Stimulated activated naive B cell treated with anti-CD40 and anti-IgM and Interleukin-4, amounts not matched to agents 10 μg/mL and 1 μg/mL and 100 μg/mL, for 72 hours (primary cell): ENCODE results near the gene GIMAP7.
"Not testable (repeated sequence)": the region's sequence is repeated elsewhere in the genome, so short reads cannot be mapped to it uniquely, and the experiment has no call there.

ENCODE experiments used
- ATAC-seq, 2 donors: fragments of 150-1000 bp; cut with Tn5 transposase; replicated peaks; 2 replicates each; pipeline ENCODE4 v1.10.0; 2021; ENCODE audit warnings: moderate library complexity in 1 of 2
- DNase-seq: peaks from one replicate; pipeline ENCODE4 v3.0.0; 2021
- H3K27ac Mint-ChIP-seq: one replicate; pipeline ENCODE4 v1.8.0; 2022; ENCODE audit warnings: mild to moderate bottlenecking, mixed read lengths
- H3K27me3 Mint-ChIP-seq, 2 donors: one replicate each; pipeline ENCODE4 v1.8.0; 2022; ENCODE audit warnings: mixed read lengths in 2 of 2
- H3K36me3 Mint-ChIP-seq, 2 donors: one replicate each; pipeline ENCODE4 v1.8.0; 2022; ENCODE audit warnings: mixed read lengths in 2 of 2, mild to moderate bottlenecking in 1 of 2
- H3K4me1 Mint-ChIP-seq, 2 donors: one replicate each; pipeline ENCODE4 v1.8.0; 2022; ENCODE audit warnings: mixed read lengths in 2 of 2, mild to moderate bottlenecking in 1 of 2
- H3K4me3 Mint-ChIP-seq, 2 donors: one replicate each; pipeline ENCODE4 v1.8.0; 2022; ENCODE audit warnings: mild to moderate bottlenecking in 2 of 2, mixed read lengths in 2 of 2, moderate library complexity in 1 of 2
- H3K9me3 Mint-ChIP-seq, 2 donors: one replicate each; pipeline ENCODE4 v1.8.0; 2022; ENCODE audit warnings: mixed read lengths in 2 of 2, mild to moderate bottlenecking in 1 of 2

Gene GIMAP7

DNA sequence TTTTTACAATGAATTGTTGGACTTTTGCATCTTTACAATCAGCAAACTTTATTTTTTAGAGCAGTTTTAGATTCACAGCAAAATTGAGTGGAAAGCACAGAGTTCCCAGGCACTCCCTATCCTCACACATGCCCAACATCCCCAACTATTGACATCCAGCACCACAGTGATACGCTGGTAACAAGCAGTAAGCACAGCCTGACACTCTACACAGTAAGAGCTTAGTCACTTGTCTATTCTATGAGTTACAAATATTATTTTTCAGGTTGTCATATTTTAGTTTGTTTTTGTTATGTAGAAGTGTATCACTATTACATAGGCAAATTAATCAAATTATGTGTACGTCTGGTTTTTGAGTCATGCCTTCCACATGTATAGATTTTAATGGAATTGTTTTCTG is 27.0 kb upstream of the GIMAP7 start:
- Mint-ChIP-seq H3K36me3 (no peaks in the 10 kb centered on the region), H3K4me3 (no peak overlapping the region), H3K27ac (no peak overlapping the region), H3K4me1 (peaks cover 14 to 18% of the 10 kb centered on the region in 2 donors), H3K9me3 (peaks cover 0 to 2% of the 10 kb centered on the region in 2 donors), H3K27me3 (peaks cover 4 to 5% of the 10 kb centered on the region in 2 donors)
- ATAC-seq (no peak), DNase-seq (no peak)

DNA sequence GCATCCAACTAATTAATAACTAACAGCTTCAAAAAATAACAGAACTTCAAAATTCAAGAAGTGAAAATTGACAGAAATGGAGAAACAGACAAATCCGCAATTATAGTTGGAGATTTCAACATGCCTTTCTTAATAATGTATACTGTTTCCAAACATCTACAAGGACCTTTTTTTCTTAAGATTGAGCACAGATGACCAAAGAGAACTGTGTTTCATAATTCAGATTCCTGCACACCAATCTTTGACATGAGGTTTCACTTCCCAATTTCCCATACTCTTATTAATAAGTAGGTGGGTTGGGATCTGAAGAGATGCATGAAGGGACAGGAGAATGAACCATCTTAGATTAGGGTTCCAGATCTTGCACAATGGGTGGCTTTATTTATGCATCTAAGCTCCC is 24.9 kb upstream of the GIMAP7 start:
- no peaks in the 10 kb centered on the region for H3K27me3 Mint-ChIP-seq
- H3K36me3 Mint-ChIP-seq: no peaks in the 10 kb centered on the region
- H3K27ac Mint-ChIP-seq: no peak overlapping the region
- peaks cover 0 to 2% of the 10 kb centered on the region in 2 donors for H3K9me3 Mint-ChIP-seq
- ATAC-seq: no peak
- H3K4me3 Mint-ChIP-seq: no peak overlapping the region
- no peaks in the 10 kb centered on the region for H3K4me1 Mint-ChIP-seq
- DNase-seq: no peak

DNA sequence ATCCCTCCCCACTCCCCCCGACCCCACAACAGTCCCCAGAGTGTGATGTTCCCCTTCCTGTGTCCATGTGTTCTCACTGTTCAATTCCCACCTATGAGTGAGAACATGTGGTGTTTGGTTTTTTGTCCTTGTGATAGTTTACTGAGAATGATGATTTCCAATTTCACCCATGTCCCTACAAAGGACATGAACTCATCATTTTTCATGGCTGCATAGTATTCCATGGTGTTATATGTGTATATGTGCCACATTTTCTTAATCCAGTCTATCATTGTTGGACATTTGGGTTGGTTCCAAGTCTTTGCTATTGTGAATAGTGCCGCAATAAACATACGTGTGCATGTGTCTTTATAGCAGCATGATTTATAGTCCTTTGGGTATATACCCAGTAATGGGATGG is 21.2 kb upstream of the GIMAP7 start:
- not testable (repeated sequence) for H3K4me3 Mint-ChIP-seq, H3K36me3 Mint-ChIP-seq, ATAC-seq, H3K4me1 Mint-ChIP-seq, H3K27me3 Mint-ChIP-seq, H3K9me3 Mint-ChIP-seq, DNase-seq, H3K27ac Mint-ChIP-seq

DNA sequence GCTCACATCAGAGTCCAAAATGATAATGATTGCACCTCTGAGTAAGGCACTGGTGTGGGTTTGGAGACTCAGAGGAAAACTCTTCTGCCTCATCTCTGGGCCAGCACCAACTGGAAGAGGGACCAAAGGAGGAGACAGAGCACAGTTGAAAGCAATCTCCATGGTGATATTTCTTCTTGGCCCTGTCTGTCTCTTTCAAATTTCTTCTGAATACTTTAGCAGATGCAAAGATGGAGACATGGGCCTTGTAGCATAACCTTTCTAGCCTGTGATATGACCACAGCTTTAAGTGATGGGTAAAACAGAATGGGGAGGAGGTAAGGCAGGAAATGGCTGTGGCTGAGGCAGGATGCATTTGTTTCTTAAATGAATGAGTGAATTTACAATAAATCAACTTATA is 12.2 kb upstream of the GIMAP7 start:
- DNase-seq (no peak), ATAC-seq (no peak)
- Mint-ChIP-seq H3K36me3 (no peaks in the 10 kb centered on the region), H3K4me3 (no peak overlapping the region), H3K27me3 (peaks cover 4 to 8% of the 10 kb centered on the region in 2 donors), H3K9me3 (peaks cover 0 to 12% of the 10 kb centered on the region in 2 donors), H3K4me1 (no peaks in the 10 kb centered on the region), H3K27ac (no peak overlapping the region)

DNA sequence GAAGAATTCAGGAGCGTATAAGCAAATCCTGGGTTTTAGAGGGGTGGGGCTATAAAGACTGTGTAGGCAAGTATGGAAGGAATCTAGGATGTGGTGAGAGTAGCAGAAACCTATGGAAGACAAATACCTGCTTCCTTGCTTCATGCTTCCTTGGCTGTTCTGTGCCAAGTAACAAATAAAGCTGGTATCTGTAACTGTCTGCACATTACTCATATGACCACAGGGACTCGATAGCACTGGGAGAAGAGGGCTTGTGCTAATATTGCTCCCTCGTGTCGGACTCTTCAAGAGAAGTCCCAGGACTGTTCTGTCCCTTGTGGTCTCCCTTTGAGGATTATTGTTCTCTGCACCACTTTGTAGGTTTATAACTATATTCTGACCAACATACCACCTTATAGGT is 11.5 kb upstream of the GIMAP7 start:
- H3K36me3 Mint-ChIP-seq: no peaks in the 10 kb centered on the region
- H3K4me3 Mint-ChIP-seq: no peak overlapping the region
- no peaks in the 10 kb centered on the region for H3K4me1 Mint-ChIP-seq
- peaks cover 0 to 11% of the 10 kb centered on the region in 2 donors for H3K9me3 Mint-ChIP-seq
- H3K27me3 Mint-ChIP-seq: peaks cover 2 to 7% of the 10 kb centered on the region in 2 donors
- DNase-seq (no peak), ATAC-seq (no peak)
- no peak overlapping the region for H3K27ac Mint-ChIP-seq

DNA sequence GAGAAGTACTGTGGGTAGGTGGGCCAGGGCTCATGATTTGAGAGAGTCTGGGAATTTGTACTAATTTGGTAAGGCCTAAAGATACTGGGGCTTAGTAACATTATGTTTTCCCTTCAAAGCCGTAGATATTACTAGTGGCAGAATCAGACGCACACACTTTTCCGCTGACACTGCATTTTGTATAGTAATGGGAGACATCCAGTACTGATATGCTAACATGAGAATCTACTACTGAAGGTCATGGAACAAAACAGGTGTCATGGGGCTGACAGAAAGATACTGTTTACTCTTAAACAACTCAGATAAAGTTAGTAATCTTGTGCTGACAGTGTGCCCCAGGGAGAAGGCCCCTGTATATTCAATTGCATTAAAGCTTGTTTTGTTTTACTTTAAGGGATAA is 11.1 kb upstream of the GIMAP7 start:
- H3K27me3 Mint-ChIP-seq: peaks cover 0 to 7% of the 10 kb centered on the region in 2 donors
- no peak overlapping the region for H3K27ac Mint-ChIP-seq
- H3K36me3 Mint-ChIP-seq: no peaks in the 10 kb centered on the region
- H3K9me3 Mint-ChIP-seq: peaks cover 0 to 10% of the 10 kb centered on the region in 2 donors
- no peak overlapping the region for H3K4me3 Mint-ChIP-seq
- no peak for ATAC-seq
- DNase-seq: no peak
- no peaks in the 10 kb centered on the region for H3K4me1 Mint-ChIP-seq

DNA sequence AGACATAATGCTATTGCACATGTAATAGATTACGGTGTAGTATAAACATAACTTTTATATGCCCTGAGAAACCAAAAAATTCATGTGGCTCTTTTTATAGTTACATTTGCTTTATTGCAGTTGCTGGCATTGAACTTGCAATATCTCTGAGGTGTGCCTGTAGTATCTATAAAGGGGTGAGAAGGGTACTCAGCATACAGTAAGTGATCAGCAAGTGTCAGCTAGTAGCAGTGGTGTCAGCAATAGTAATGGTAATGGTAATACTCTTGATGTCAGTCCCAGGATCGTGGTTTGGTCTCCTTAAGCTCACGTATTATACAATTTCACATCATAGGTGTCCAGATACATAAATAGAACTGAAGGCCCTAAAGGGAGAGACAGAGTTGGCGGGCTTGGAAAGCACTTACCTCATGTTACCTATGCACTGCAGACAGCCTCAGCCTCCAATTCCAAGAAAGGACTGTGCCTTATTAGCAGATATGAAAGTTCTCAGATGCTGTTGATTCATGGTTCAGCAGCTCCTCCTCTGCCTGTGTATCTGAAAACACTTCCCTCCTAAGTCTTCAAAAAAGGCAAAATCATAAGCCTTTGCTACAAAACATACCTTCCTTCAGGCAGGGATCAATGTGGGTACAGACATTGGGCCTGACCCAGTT is 6.6 kb upstream of the GIMAP7 start:
- Mint-ChIP-seq H3K4me3 (no peak overlapping the region), H3K27me3 (no peaks in the 10 kb centered on the region), H3K9me3 (peaks cover 0 to 3% of the 10 kb centered on the region in 2 donors), H3K36me3 (no peaks in the 10 kb centered on the region), H3K27ac (no peak overlapping the region), H3K4me1 (no peaks in the 10 kb centered on the region)
- DNase-seq (no peak), ATAC-seq (no peak)

DNA sequence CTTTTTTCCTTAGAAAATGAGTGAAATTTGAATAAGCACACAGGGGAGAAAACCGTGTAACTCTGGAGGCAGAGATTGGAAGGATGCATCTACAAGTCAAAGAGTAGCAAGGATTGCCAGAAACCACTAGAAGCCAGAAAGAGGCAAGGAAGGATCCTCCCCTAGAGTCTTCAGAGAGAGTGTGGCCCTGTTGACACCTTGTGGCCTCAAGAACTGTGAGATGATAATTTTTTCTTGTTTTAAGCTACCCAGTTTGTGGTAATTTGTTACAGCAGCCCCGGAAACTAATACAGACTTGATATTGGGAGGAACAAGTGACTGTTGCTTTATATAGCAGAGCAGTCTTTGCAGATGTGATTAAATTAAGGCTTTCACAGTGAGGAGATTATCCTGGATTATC is 3.6 kb upstream of the GIMAP7 start:
- Mint-ChIP-seq H3K36me3 (no peaks in the 10 kb centered on the region), H3K27me3 (peaks cover 7 to 8% of the 10 kb centered on the region in 2 donors), H3K4me3 (no peak overlapping the region), H3K27ac (no peak overlapping the region), H3K9me3 (peaks cover 0 to 3% of the 10 kb centered on the region in 2 donors), H3K4me1 (peaks cover 6 to 9% of the 10 kb centered on the region in 2 donors)
- DNase-seq (no peak), ATAC-seq (no peak)

DNA sequence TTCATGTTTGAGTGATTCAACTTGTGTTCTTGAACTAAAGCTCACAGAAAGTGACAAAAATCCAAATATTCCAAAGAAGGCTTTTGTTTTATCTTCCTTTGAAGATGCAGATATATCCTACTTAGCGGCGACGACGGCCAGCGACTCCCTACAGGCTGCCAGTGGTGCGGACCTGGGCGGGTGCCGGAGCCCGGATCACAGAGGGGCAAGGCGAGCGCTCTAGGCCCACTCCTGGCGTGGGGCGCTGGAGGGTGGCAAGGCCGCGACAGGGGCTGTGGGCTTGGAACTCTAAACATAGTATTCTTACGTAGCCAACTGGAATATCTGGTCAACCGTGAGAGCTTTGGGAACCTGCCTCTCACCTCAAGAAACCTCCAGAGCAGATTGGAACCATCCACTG is 914 bp upstream of the GIMAP7 start:
- Mint-ChIP-seq H3K4me3 (no peak overlapping the region), H3K27ac (no peak overlapping the region), H3K9me3 (peaks cover 0 to 3% of the 10 kb centered on the region in 2 donors), H3K36me3 (no peaks in the 10 kb centered on the region), H3K27me3 (peaks cover 7 to 8% of the 10 kb centered on the region in 2 donors), H3K4me1 (peaks cover 6 to 9% of the 10 kb centered on the region in 2 donors)
- DNase-seq: no peak
- no peak for ATAC-seq

DNA sequence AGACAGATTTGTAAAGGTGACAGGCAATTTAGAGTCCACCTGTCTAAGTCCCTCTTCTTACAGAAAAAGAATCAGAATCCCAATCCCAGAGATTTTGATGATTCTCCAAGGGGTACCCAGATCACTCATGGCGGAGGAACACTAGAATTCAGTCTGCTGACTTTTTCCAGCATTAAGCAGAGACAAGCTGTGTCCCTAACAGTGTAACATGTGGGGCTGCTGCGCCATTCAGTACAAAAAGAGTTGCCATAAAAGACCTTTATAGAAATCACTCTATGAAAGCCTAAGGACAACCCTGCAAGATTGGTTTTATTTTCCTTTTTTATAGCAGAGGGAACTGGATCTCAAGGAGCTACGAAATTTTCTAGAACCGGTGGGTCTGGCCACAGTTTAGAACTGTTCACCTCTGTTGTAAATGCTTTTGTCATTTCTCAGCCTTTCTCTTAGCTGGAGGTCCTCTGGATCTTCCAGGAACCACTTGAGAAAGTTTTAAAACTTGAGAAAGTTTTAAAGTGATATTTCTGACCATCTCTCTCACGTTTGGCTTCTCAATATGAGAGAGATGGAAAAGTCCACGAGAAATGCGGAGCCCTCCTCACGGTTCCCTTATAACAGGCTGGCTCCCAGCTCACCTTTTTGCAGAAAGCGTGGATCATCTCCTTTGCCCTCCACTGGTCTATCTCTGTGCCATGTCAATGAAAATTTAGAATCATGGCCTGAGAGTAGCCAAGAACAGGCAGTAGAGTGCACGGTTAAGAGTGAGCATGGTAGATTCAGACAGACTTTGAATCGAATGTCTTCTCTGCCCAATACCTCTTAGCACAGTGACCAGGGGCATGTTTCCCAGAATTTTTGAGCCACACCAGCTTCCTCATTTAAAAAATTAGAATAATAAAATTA is 826 bp downstream of the GIMAP7 start:
- H3K27me3 Mint-ChIP-seq: peaks cover 7 to 8% of the 10 kb centered on the region in 2 donors
- ATAC-seq (no peak), DNase-seq (no peak)
- no peak overlapping the region for H3K4me3 Mint-ChIP-seq
- H3K9me3 Mint-ChIP-seq: no peaks in the 10 kb centered on the region
- no peak overlapping the region for H3K27ac Mint-ChIP-seq
- peaks cover 6 to 9% of the 10 kb centered on the region in 2 donors for H3K4me1 Mint-ChIP-seq
- H3K36me3 Mint-ChIP-seq: no peaks in the 10 kb centered on the region

DNA sequence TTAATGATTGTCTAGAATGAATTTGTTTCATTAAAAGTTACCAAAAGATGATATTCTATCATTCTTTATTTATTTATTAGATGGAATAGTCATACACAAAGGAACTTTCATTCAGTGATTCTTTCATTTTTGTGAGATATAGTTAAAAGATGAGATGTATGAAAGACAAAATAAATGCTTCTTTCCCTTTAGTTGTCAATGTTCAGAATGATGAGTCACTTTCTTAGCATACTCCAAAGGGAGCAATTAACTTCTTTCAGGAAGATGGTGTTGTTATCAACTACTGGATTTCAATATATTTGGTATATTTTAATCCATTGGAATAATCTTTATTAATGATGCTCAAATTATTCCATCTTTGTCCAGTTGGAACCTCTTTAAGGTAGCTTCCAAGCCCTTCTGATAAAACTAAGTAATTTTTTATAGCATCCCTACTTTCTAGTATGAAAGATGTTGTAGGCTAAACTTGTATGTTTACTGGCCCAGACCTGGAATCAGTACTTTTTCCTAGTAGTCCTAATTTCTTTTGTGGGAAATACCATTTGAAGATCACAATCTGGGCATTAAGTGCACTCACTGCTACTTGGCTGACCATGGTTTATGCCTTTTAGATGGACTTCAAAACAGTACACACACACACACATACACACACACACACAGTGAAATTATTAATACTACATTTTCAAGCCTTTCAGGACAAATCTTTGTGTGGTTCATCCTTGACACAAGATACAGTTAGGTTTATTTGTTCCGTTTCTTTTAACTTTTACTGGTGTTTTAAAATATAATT is 2.5 kb downstream of the GIMAP7 start:
- no peaks in the 10 kb centered on the region for H3K36me3 Mint-ChIP-seq
- H3K27ac Mint-ChIP-seq: no peak overlapping the region
- peaks cover 6 to 9% of the 10 kb centered on the region in 2 donors for H3K4me1 Mint-ChIP-seq
- H3K27me3 Mint-ChIP-seq: peaks cover 7 to 8% of the 10 kb centered on the region in 2 donors
- DNase-seq: no peak
- H3K4me3 Mint-ChIP-seq: no peak overlapping the region
- no peak for ATAC-seq
- H3K9me3 Mint-ChIP-seq: no peaks in the 10 kb centered on the region

DNA sequence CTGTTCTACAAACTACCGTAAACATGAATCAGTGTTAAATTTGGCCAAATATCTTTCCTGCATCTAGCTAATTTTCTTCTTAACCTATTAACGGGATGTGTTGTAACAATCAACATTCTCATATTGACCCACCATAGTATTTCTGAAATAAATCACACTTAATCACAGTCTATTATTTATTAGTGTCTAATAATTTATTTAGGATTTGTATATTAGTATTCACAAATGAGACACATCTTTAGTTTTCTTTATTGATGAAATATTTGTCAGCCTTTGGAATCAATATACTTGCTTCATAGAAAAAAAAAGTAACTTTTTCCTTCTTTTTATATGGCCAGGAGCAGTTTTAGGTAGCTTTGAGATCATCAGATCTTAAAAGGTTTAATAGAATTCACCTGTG is 4.6 kb downstream of the GIMAP7 start:
- H3K36me3 Mint-ChIP-seq: no peaks in the 10 kb centered on the region
- ATAC-seq: no peak
- no peak overlapping the region for H3K4me3 Mint-ChIP-seq
- no peak for DNase-seq
- peaks cover 6 to 8% of the 10 kb centered on the region in 2 donors for H3K4me1 Mint-ChIP-seq
- no peaks in the 10 kb centered on the region for H3K9me3 Mint-ChIP-seq
- no peak overlapping the region for H3K27ac Mint-ChIP-seq
- peaks cover 7 to 8% of the 10 kb centered on the region in 2 donors for H3K27me3 Mint-ChIP-seq

DNA sequence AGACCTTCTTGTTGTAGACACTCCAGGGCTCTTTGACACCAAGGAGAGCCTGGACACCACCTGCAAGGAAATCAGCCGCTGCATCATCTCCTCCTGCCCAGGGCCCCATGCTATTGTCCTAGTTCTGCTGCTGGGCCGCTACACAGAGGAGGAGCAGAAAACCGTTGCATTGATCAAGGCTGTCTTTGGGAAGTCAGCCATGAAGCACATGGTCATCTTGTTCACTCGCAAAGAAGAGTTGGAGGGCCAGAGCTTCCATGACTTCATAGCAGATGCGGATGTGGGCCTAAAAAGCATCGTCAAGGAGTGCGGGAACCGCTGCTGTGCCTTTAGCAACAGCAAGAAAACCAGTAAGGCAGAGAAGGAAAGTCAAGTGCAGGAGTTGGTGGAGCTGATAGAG is 5.5 kb downstream of the GIMAP7 start:
- Mint-ChIP-seq H3K9me3 (no peaks in the 10 kb centered on the region), H3K36me3 (no peaks in the 10 kb centered on the region), H3K27ac (no peak overlapping the region), H3K4me3 (no peak overlapping the region), H3K4me1 (no peaks in the 10 kb centered on the region), H3K27me3 (no peaks in the 10 kb centered on the region)
- no peak for ATAC-seq
- no peak for DNase-seq

DNA sequence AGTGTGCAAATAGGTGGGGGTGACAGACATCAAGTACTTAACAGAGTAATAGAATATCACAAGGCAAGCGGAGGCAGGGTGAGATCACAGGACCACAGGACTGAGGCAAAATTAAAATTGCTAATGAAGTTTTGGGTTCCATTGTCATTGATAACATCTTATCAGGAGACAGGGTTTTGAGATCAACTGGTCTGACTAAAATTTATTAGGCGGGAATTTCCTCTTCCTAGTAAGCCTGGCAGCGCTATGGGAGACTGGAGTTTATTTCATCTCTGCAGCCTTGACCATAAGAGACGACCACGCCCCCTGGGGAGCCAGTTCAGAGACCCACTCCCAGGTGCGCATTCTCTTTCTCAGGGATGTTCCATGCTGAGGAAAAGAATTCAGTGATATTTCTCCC is 8.3 kb downstream of the GIMAP7 start:
- not testable (repeated sequence) for H3K27ac Mint-ChIP-seq, H3K9me3 Mint-ChIP-seq, H3K36me3 Mint-ChIP-seq, H3K27me3 Mint-ChIP-seq, ATAC-seq, H3K4me3 Mint-ChIP-seq, DNase-seq, H3K4me1 Mint-ChIP-seq
